ENCODE measurements around the gene AHDC1.
"Not testable (repeated sequence)": the region's sequence is repeated elsewhere in the genome, so short reads cannot be mapped to it uniquely, and the experiment has no call there.

The AHDC1 gene

GRCh38 chr1:27632387-27633297 is 28.7 kb upstream of the AHDC1 start:
- TF ChIP-seq CTCF (conservative IDR thresholded peaks at IDR 0.05), result no peak
- no peak overlapping the region for H3K27ac ChIP-seq

DNA sequence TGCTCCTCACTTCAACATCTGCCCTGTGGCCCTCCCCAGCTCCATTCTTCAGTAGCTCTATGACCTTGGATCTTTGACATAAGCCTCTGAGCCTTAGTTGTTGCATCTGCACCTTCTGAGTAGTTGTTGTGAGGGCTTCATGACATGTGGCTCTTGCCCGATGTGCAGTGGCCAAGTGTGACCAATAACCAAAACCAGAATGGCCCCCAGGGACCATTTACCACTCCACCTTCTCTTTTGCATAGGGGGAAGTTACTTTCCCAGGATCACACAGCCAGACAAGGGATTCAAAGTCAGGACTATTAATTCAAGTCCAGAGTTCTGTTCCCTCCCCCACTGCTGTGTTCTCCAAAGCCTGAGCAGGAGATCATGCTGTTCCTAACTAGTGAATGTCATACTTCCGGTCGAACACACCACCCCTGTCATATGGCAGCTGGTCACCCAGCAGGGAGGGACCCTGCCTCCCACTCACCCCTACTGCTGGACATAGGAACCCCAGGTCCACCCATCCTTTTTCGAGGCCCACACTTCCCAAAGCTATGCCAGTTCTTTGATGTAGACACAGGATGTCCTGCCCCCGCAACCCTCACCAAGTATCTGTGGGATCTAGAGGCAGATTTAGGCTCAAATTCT is 27.0 kb upstream of the AHDC1 start:
- H3K27ac ChIP-seq, result no peak overlapping the region

DNA sequence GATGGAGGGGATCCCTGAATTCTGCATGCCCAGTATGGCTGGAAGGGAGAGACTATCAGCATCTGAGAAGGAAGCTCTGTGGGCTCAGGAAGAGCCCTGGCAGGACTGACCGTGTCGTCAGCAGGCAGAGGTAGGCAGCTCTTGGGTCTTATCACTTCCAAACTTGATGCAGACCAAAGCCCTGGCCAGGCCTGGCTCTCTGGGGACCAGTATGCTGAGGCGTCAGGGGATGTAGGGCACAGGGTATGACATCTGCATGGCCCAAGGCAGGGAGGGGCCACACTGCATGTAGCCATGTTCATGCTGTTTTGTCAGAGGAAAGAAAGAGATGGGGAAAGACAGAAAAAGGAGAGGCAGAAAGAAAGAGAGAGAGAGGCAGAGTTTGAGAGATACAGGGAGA is 24.8 kb upstream of the AHDC1 start:
- TF ChIP-seq CTCF (conservative IDR thresholded peaks at IDR 0.05), result no peak
- H3K27ac ChIP-seq, result no peak overlapping the region

More for the DNA sequence above, 27.0 kb upstream of the AHDC1 start:
- no peak for TF ChIP-seq CTCF (conservative IDR thresholded peaks at IDR 0.05)

GRCh38 chr1:27627733-27628132 is 23.8 kb upstream of the AHDC1 start:
- H3K27ac ChIP-seq, result not testable (repeated sequence)

DNA sequence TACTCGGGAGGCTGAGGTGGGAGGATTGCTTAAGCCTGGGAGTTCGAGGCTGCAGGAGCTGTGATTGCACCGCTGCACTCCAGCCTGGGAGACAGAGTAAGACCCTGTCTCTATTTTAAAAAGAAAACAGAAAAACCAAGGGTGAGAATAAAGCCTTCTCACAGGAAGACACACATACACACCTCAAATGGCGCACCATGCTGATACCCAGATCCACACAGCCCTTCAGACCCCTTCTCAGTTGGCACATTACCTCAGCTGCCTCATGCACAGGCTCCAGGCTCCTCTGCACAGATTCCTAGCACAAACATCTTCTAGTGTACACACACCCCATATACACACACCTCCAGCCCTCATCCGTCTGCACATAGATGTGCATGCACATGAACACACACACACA is 23.1 kb upstream of the AHDC1 start:
- TF ChIP-seq CTCF (conservative IDR thresholded peaks at IDR 0.05), result no peak
- H3K27ac ChIP-seq, result no peak overlapping the region

DNA sequence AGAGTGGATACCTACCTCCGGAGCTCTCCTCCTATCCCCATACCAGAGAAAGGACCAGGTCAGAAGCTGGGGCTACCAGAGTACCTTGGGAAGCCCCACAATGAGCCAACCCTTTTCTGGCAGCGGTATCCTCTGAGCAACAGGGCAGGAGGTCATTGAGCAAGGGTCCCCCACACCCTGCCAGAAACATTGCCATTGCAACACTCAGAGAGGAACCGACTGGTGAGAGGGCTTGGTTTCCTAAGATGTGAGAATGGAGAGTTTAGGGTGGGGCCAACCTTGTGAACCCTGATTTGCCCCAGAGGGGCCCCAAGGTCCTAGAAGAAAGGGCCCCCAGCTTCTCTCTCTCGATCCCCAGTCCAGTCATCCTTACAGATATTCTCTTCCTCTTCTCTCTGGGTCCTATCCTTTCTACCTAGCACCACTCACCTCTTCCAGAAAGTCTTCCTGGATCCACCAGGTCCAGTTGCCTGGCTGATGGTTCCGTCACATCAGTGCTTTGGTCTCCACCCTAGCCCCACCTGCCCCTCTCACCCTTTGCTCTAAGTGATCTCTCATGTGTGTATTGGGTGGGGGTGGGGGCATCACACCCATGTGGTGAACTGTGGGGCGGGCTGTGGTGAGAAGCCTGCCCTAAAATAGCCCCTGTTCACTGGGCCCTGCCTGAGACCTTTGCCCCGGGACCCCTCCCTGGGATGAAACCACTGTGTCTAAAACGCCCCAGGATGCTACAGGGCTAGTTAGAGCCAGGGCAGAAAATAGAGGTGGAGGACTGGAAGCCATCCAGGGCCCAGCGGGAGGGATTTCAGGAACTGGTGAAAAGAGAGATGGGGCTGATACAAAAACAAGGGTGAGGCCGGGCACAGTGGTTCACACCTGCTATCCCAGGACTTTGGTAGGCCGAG is 22.3 kb upstream of the AHDC1 start:
- no peak for TF ChIP-seq CTCF (conservative IDR thresholded peaks at IDR 0.05)
- no peak overlapping the region for H3K27ac ChIP-seq

DNA sequence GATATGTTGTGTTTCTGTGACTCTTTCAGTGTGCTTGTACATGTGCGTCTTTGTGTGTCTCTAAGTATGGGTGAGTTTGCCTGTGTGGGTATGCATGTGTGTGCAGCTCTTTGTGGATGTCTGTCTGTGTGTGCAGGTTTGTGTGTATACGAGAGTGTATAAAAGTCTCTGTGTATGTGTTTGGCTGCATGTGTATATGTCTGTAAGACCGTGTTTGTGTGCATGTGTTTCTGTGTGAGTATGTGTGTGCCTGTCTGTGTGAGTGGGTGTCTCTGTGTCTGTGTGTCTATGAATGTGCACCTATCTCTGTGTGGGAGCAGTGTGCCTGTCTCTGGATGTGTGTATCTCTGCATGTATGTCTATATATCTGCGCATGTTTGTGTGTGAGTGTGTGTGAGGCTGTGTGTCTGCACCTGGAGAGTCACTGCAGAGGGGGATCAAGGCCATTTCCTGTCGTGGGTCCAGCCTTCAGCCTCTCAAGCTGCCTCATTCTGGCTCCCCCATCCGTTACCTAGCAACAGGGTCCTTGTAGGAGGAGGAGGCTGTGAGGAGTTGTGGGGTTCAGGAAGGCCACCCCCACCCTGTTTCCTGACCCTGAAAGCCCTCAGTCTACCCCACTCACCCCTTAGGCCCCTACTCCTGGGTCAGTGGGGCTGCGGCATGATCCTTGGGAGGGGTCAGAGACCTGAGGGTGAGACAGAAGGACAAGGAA is 20.7 kb upstream of the AHDC1 start:
- no peak for TF ChIP-seq CTCF (conservative IDR thresholded peaks at IDR 0.05)
- no peak overlapping the region for H3K27ac ChIP-seq
